Measurements from ENCODE around the gene AADAT.

GRCh38 chr4:170057866-170058265, 31.9 kb downstream of the AADAT start:
- no peak for TF ChIP-seq EP300 (IDR thresholded peaks at IDR 0.05)
- TF ChIP-seq POLR2A (IDR thresholded peaks at IDR 0.05) = no peak
- no peak for TF ChIP-seq CTCF (IDR thresholded peaks at IDR 0.05)
